MM.1S (cell line): ENCODE data around the gene KCNC3.

ENCODE experiments used
- CTCF ChIP-seq: fragments of 300-600 bp; sonication (generic); IDR thresholded peaks from 2 replicates; pipeline ENCODE4 v1.5.1; 2016; ENCODE audit warnings: antibody characterized with exemption, low read length, mixed read lengths
- EZH2 ChIP-seq: fragments of 300-600 bp; sonication (generic); optimal IDR thresholded peaks from 2 replicates; pipeline ENCODE3; 2017; ENCODE audit warnings: low read depth, mild to moderate bottlenecking, antibody characterized with exemption, low read length, mixed read lengths
- EZH2phosphoT487 ChIP-seq: fragments of 300-600 bp; sonication (generic); IDR thresholded peaks from 2 replicates; pipeline ENCODE4 v1.6.1; 2018; ENCODE audit warnings: antibody characterized with exemption, low read length

GRCh38 chr19:50280074-50280473 is 49.1 kb downstream of the KCNC3 start:
- TF ChIP-seq CTCF (no peak), EZH2 (no peak), EZH2phosphoT487 (no peak)
